GM21447 (cell line): Measurements from ENCODE around the gene UBA3.

ENCODE experiments used
- ATAC-seq: cut with Tn5 transposase; IDR thresholded peaks from one replicate; pipeline ENCODE4 v1.9.1; 2021; ENCODE audit not compliant: unreplicated experiment

Gene UBA3

GRCh38 chr3:69099576-69099975, 19.4 kb upstream of the UBA3 start:
- ATAC-seq, result no peak

GRCh38 chr3:69097407-69098086, 17.4 kb upstream of the UBA3 start:
- no peak for ATAC-seq

GRCh38 chr3:69096299-69096698, 16.1 kb upstream of the UBA3 start:
- ATAC-seq, result no peak

GRCh38 chr3:69095636-69096035, 15.5 kb upstream of the UBA3 start:
- no peak for ATAC-seq

- ATAC-seq, result no peak
Observed at GRCh38 chr3:69094467-69095205, 14.5 kb upstream of the UBA3 start.

GRCh38 chr3:69092030-69092516, 11.9 kb upstream of the UBA3 start:
- ATAC-seq, result peak; percentile 71

GRCh38 chr3:69091389-69092029, 11.3 kb upstream of the UBA3 start:
- no peak for ATAC-seq

- ATAC-seq, result no peak
Observed at GRCh38 chr3:69090021-69090420, 9.9 kb upstream of the UBA3 start.

- peak; percentile 25 for ATAC-seq
Observed at GRCh38 chr3:69088063-69088462, 7.9 kb upstream of the UBA3 start.

- ATAC-seq, result no peak
Observed at GRCh38 chr3:69087030-69087791, 7.0 kb upstream of the UBA3 start.

GRCh38 chr3:69085833-69086722, 5.9 kb upstream of the UBA3 start:
- no peak for ATAC-seq

GRCh38 chr3:69085168-69085832, 5.1 kb upstream of the UBA3 start:
- no peak for ATAC-seq

GRCh38 chr3:69084326-69085167, 4.4 kb upstream of the UBA3 start, which contains the start of gene ARL6IP5:
ARL6IP5 (plus strand) TSS chr3:69084937; CDS start chr3:69085048, 111 bp downstream.
- ATAC-seq, result peak; percentile 49

GRCh38 chr3:69082805-69083204, 2.6 kb upstream of the UBA3 start:
- peak; percentile 56 for ATAC-seq

GRCh38 chr3:69082361-69082760, 2.2 kb upstream of the UBA3 start:
- no peak for ATAC-seq

- ATAC-seq, result no peak
Observed at GRCh38 chr3:69081583-69082262, 1.6 kb upstream of the UBA3 start.

- no peak for ATAC-seq
Observed at GRCh38 chr3:69079269-69080159, 651 bp downstream of the UBA3 start.
